ENCODE measurements around the gene PATE1.

Gene PATE1

GRCh38 chr11:125740617-125741016 lies 5.5 kb upstream of the PATE1 start:
- TF ChIP-seq, protein P1, sequence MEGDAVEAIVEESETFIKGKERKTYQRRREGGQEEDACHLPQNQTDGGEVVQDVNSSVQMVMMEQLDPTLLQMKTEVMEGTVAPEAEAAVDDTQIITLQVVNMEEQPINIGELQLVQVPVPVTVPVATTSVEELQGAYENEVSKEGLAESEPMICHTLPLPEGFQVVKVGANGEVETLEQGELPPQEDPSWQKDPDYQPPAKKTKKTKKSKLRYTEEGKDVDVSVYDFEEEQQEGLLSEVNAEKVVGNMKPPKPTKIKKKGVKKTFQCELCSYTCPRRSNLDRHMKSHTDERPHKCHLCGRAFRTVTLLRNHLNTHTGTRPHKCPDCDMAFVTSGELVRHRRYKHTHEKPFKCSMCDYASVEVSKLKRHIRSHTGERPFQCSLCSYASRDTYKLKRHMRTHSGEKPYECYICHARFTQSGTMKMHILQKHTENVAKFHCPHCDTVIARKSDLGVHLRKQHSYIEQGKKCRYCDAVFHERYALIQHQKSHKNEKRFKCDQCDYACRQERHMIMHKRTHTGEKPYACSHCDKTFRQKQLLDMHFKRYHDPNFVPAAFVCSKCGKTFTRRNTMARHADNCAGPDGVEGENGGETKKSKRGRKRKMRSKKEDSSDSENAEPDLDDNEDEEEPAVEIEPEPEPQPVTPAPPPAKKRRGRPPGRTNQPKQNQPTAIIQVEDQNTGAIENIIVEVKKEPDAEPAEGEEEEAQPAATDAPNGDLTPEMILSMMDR (conservative IDR thresholded peaks at IDR 0.05): no peak
- TF ChIP-seq ZFX (IDR thresholded peaks at IDR 0.05): no peak
- H3K27ac ChIP-seq: no peak overlapping the region

DNA sequence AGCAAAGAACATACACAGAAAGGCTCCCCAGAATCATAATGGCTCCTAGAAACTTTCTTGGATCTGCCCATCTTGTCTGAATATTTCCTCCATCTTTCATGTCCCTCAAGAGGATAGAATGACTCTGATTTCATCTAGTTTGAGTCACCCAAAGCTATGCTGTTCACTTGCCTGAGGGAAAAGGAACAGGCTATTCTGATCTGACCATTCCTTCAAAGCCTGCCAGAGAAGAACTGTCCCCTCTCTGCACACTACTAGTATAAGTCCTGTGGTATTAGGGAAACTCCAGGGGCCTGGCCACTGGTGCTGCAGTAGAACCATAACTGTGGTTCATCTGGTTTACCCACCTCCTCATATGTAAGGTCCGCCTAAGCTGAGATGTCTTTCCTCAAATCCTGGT lies 2.4 kb upstream of the PATE1 start:
- TF ChIP-seq, protein P1 (conservative IDR thresholded peaks at IDR 0.05): no peak
- TF ChIP-seq ZFX (IDR thresholded peaks at IDR 0.05): no peak

DNA sequence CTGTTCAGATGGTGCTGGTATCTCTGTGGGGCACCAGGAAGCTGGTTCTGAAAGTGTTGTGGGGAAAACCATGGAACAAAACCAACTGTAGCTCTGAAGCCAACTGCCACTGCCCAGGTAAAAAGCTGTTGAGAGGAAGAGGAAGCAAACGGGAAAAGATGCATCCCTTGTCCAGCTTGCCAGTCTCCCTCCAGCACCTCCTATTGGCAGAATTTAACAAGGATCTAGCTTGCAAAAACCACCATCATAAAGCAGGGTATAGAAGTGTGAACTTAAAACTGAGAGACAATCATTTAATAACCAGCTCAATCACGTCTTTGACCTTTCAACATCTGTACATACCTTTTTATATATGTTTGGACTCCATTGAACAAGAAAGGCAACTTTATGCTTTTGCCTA lies 4.5 kb downstream of the PATE1 start:
- TF ChIP-seq ZFX (IDR thresholded peaks at IDR 0.05): no peak
- TF ChIP-seq, protein P1 (conservative IDR thresholded peaks at IDR 0.05): peak; percentile 22
- H3K27ac ChIP-seq: no peak overlapping the region

More for the DNA sequence above, 2.4 kb upstream of the PATE1 start:
- no peak overlapping the region for H3K27ac ChIP-seq

DNA sequence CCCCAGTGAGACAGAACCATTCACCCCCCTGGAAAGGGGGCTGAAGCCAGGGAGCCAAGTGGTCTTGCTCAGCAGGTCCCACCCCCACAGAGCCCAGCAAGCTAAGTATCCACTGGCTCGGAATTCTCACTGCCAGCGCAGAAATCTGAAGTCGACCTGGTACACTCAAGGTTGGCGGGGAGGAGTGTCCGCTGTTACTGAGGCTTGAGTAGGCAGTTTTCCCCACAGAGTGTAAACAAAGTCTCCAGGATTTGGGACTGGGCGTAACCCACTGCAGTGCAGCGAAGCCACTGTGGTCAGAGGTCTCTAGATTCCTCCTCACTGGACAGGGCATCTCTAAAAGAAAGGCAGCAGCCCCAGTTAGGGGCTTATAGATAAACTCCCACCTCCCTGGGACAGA lies 10.0 kb downstream of the PATE1 start:
- TF ChIP-seq, protein P1 (conservative IDR thresholded peaks at IDR 0.05): no peak
- TF ChIP-seq ZFX (IDR thresholded peaks at IDR 0.05): no peak
- no peak overlapping the region for H3K27ac ChIP-seq

DNA sequence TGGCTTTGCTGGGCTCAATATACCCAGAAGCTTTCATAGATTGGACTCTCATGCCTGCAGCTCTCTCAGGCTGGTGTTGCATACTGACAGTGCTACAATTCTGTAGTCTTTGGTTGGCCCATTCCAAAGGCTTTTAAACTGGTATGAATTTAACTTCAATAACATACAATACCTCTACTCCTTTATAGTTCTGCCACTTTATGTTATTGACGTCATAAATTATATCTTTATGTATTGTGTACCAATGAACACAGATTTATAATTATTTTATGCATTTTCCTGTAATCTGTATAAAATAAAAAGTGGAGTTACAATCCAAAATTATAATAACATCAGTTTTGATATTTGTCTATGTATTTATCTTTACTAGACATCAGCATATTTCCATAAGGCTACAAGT lies 16.4 kb downstream of the PATE1 start:
- TF ChIP-seq, protein P1 (conservative IDR thresholded peaks at IDR 0.05): no peak
- TF ChIP-seq ZFX (IDR thresholded peaks at IDR 0.05): no peak
- no peak overlapping the region for H3K27ac ChIP-seq

- TF ChIP-seq ZFX (IDR thresholded peaks at IDR 0.05): no peak
- no peak overlapping the region; the same call in 1 of the 2 replicates for H3K27ac ChIP-seq
Measured at GRCh38 chr11:125763483-125763882, 17.4 kb downstream of the PATE1 start.

DNA sequence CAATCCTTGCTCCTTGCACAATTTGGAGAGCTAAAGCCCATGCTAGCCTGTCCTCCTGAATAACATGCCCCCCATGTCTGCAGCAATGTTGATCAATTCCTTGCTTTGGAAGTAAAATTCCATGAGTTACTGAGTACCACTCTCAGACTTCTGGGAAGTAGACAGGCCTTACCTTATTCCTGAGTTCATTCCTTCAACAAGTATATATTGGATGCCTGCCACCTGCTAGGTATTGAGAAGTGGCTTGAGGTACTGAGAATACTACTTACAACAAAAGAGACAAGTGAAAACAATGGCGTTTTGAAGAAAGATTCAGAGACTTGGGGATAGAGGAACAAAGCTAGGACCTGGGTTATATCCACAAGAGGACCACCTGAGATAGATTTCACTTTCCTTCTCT lies 20.2 kb downstream of the PATE1 start:
- TF ChIP-seq ZFX (IDR thresholded peaks at IDR 0.05): no peak
- TF ChIP-seq, protein P1 (conservative IDR thresholded peaks at IDR 0.05): no peak
- H3K27ac ChIP-seq: no peak overlapping the region

DNA sequence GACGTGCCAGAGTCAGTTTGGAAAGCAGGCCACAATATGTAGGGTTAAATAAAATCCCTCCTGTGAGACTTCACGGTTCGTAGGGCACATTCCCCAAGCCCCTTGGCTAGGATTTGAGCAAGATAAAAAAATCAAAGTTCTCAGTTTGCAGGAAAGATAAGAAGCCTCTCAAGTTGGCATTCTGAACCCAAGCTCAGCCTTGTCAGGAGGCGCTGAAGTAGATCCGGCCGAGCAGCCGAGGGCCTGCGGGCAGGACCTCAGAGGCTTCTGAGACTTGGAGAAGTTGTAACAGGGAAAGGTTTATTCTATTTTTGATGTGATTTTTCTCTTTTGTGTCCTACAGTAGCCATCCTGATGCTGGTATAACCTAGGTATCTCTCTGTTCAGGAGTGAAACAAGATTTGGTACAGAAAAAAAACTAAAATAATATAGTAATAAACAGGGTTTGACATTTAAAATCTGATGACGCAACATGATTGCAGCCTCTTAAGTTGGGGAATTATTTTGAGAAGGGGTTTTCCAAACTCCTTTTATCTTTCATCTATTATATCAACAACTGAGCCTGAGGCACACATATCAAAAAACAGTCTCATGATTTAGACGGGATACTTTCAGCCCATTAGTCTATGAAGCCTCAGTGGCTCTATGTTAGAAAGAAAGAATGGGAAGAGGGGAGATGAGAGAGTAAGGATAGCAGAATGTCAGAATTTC lies 22.4 kb downstream of the PATE1 start:
- no peak overlapping the region for H3K27ac ChIP-seq
- TF ChIP-seq ZFX (IDR thresholded peaks at IDR 0.05): no peak
- TF ChIP-seq, protein P1 (conservative IDR thresholded peaks at IDR 0.05): no peak

Data from C4-2B (cell line).